ENCODE measurements around the gene CFAP97.
"Not testable (repeated sequence)": the region's sequence is repeated elsewhere in the genome, so short reads cannot be mapped to it uniquely, and the experiment has no call there.

Gene CFAP97

GRCh38 chr4:185222598-185222997, 18.8 kb upstream of the CFAP97 start:
- no peak for DNase-seq (ENCODE audit: low spot score)

GRCh38 chr4:185221912-185222311, 18.1 kb upstream of the CFAP97 start:
- DNase-seq (ENCODE audit: low spot score): no peak

- no peak for DNase-seq (ENCODE audit: low spot score)
Observed at GRCh38 chr4:185221491-185221890, 17.7 kb upstream of the CFAP97 start.

- DNase-seq (ENCODE audit: low spot score): no peak
Observed at GRCh38 chr4:185219551-185220344, 15.9 kb upstream of the CFAP97 start.

- no peak for DNase-seq (ENCODE audit: low spot score)
Observed at GRCh38 chr4:185218312-185218711, 14.5 kb upstream of the CFAP97 start.

- DNase-seq (ENCODE audit: low spot score): no peak
Observed at GRCh38 chr4:185217408-185217975, 13.7 kb upstream of the CFAP97 start.

GRCh38 chr4:185215261-185215660, 11.5 kb upstream of the CFAP97 start:
- no peak for DNase-seq (ENCODE audit: low spot score)

GRCh38 chr4:185213877-185214276, 10.1 kb upstream of the CFAP97 start:
- no peak for DNase-seq (ENCODE audit: low spot score)

GRCh38 chr4:185212581-185212980, 8.8 kb upstream of the CFAP97 start:
- no peak for DNase-seq (ENCODE audit: low spot score)

GRCh38 chr4:185211641-185212040, 7.8 kb upstream of the CFAP97 start:
- DNase-seq (ENCODE audit: low spot score): no peak

GRCh38 chr4:185211035-185211434, 7.2 kb upstream of the CFAP97 start:
- DNase-seq (ENCODE audit: low spot score): no peak

- no peak for DNase-seq (ENCODE audit: low spot score)
Observed at GRCh38 chr4:185210102-185210981, 6.5 kb upstream of the CFAP97 start.

GRCh38 chr4:185209852-185210101, 6.0 kb upstream of the CFAP97 start:
- not testable (repeated sequence) for DNase-seq (ENCODE audit: low spot score)

- DNase-seq (ENCODE audit: low spot score): peak; percentile 70
Observed at GRCh38 chr4:185209031-185209851, 5.4 kb upstream of the CFAP97 start, which contains the start of gene SNX25. Gene SNX25 (plus strand): TSS chr4:185209598. CDS start chr4:185209827, 229 bp downstream.

- DNase-seq (ENCODE audit: low spot score): no peak
Observed at GRCh38 chr4:185207466-185207865, 3.7 kb upstream of the CFAP97 start.

- no peak for DNase-seq (ENCODE audit: low spot score)
Observed at GRCh38 chr4:185205697-185206342, 2.0 kb upstream of the CFAP97 start.

GRCh38 chr4:185205073-185205472, 1.3 kb upstream of the CFAP97 start:
- DNase-seq (ENCODE audit: low spot score): not testable (repeated sequence)

- DNase-seq (ENCODE audit: low spot score): no peak
Observed at GRCh38 chr4:185204238-185204910, 574 bp upstream of the CFAP97 start.

- DNase-seq (ENCODE audit: low spot score): no peak
Observed at GRCh38 chr4:185202984-185203485, 765 bp downstream of the CFAP97 start.
